Right lobe of liver (tissue), 4 donors: Measurements from ENCODE around the gene DHRS13.

ENCODE experiments used
- POLR2A ChIP-seq: fragments of 450-650 bp; IDR thresholded peaks from one replicate; pipeline ENCODE4 v1.6.1; 2017; ENCODE audit warnings: antibody characterized with exemption, mild to moderate bottlenecking
- TF ChIP-seq, protein P1 (sequence below), 4 donors: fragments of 200-600 bp in 3 of 4; fragments of 450-650 bp in 1 of 4; IDR thresholded peaks; one replicate each; pipeline versions ENCODE4 v1.5.1 to v1.8.0; 2016 to 2022; ENCODE audit warnings: antibody characterized with exemption in 4 of 4, mild to moderate bottlenecking in 2 of 4
- donor health status: DM: no; HTN: no; CAD: no.
- donor health status: DM: no; HTN: no; CAD: no.
- donor health status: DM: no; HTN: yes; CAD: no.

DNA sequence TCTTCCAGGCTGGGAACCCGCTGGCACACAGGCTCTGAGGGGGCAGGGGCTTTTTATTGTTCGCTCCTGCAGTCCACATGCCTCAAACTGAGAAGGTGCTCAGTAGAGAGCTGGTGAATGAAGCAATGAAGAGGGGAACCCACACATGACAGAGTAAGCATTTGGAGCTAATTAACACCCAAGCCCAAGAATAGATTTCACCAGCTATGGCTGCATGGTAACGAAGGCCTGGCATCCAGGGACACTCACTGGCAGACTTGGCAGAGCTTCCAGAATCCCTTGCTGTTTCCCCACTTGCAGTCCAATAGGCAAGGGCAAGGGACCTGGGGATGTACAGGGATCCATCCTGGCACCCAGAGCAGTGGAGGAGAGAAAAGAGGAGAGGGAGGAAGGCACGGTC is 17.5 kb downstream of the DHRS13 start:
- TF ChIP-seq, protein P1, sequence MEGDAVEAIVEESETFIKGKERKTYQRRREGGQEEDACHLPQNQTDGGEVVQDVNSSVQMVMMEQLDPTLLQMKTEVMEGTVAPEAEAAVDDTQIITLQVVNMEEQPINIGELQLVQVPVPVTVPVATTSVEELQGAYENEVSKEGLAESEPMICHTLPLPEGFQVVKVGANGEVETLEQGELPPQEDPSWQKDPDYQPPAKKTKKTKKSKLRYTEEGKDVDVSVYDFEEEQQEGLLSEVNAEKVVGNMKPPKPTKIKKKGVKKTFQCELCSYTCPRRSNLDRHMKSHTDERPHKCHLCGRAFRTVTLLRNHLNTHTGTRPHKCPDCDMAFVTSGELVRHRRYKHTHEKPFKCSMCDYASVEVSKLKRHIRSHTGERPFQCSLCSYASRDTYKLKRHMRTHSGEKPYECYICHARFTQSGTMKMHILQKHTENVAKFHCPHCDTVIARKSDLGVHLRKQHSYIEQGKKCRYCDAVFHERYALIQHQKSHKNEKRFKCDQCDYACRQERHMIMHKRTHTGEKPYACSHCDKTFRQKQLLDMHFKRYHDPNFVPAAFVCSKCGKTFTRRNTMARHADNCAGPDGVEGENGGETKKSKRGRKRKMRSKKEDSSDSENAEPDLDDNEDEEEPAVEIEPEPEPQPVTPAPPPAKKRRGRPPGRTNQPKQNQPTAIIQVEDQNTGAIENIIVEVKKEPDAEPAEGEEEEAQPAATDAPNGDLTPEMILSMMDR (IDR thresholded peaks at IDR 0.05): no peak
- no peak for TF ChIP-seq POLR2A
